ENCODE results near the gene SKI.
"Not testable (repeated sequence)": the region's sequence is repeated elsewhere in the genome, so short reads cannot be mapped to it uniquely, and the experiment has no call there.

The SKI gene

DNA sequence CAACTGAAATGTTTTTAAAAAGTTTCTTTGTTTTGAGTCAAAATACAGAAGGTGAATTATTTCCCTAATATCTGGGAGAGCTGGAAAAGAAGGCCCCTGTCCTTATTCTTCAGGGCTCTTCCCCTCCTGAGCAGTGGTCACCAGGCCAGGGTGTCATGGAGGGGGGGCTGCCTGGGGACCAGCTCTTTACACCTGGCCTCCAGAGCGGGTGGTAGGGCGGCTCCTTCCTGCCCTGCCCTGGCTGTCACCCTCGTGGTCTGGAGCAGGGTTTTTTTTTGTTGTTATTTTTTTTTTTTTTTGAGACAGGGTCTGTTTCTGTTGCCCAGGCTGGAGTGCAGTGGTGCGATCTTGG, 6.6 kb downstream of the SKI start:
- no peak for DNase-seq (ENCODE audit: low spot score)
- Mint-ChIP-seq H3K4me1 (ENCODE audit: low read depth) (peaks cover 60% of the 10 kb centered on the region), H3K27me3 (ENCODE audit: low read depth) (no peaks in the 10 kb centered on the region), H3K4me3 (peak overlapping the region; percentile 87), H3K36me3 (ENCODE audit: low read depth) (peaks cover 36% of the 10 kb centered on the region), H3K9me3 (no peaks in the 10 kb centered on the region), H3K27ac (peak overlapping the region; percentile 85)

- H3K27me3 Mint-ChIP-seq (ENCODE audit: low read depth), result no peaks in the 10 kb centered on the region
- no peak for DNase-seq (ENCODE audit: low spot score)
- H3K27ac Mint-ChIP-seq, result peak overlapping the region; percentile 55
- no peaks in the 10 kb centered on the region for H3K9me3 Mint-ChIP-seq
- peaks cover 40% of the 10 kb centered on the region for H3K36me3 Mint-ChIP-seq (ENCODE audit: low read depth)
- peak overlapping the region; percentile 87 for H3K4me3 Mint-ChIP-seq
- peaks cover 64% of the 10 kb centered on the region for H3K4me1 Mint-ChIP-seq (ENCODE audit: low read depth)
These were observed 7.3 kb downstream of the SKI start for GRCh38 chr1:2235300-2235998.

GRCh38 chr1:2236695-2237677, 8.9 kb downstream of the SKI start:
- no peak for DNase-seq (ENCODE audit: low spot score)
- Mint-ChIP-seq H3K27me3 (ENCODE audit: low read depth) (no peaks in the 10 kb centered on the region), H3K9me3 (no peaks in the 10 kb centered on the region), H3K4me1 (ENCODE audit: low read depth) (peaks cover 57% of the 10 kb centered on the region), H3K36me3 (ENCODE audit: low read depth) (peaks cover 34% of the 10 kb centered on the region), H3K4me3 (peak overlapping the region; percentile 63), H3K27ac (peak overlapping the region; percentile 69)

- no peak for DNase-seq (ENCODE audit: low spot score)
These were observed 9.7 kb downstream of the SKI start for GRCh38 chr1:2237773-2238172.

DNA sequence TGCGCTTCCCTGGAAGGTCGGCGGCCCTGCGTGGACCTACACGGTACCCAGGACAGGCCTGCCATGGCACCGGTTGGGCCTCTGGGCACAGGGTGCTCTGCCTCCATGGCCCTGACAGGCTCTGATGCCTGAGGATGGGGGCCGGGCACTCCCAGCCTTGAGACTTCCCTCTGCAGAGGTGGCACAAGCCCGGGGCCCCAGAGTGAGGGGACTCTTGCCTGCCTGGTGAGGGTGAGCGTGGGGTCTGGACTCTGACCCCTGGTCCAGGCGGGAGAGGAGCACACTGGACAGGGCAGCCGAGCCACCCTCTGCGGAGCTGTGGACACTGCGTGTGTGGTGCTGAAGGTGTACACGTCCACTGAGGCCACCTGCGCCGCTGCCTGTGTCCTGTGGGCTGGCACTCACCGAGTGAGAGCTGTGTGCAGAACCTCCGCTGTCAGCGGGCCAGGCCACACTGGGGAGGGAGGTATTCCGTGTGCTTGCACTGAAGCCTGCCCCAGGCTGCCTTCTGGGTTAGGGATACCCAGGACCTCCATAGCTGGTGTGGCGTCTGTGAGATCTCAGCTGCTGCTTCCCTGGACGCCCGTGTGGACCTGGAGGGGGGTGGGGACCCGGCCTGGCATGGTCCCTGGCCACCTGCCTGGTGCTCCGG, 10.4 kb downstream of the SKI start:
- Mint-ChIP-seq H3K27me3 (ENCODE audit: low read depth) (no peaks in the 10 kb centered on the region), H3K27ac (no peak overlapping the region), H3K4me1 (ENCODE audit: low read depth) (peaks cover 53% of the 10 kb centered on the region), H3K36me3 (ENCODE audit: low read depth) (peaks cover 39% of the 10 kb centered on the region), H3K9me3 (no peaks in the 10 kb centered on the region), H3K4me3 (no peak overlapping the region)
- DNase-seq (ENCODE audit: low spot score), result no peak

More at GRCh38 chr1:2237773-2238172, 9.7 kb downstream of the SKI start:
- Mint-ChIP-seq H3K4me3 (peak overlapping the region; percentile 63), H3K9me3 (no peaks in the 10 kb centered on the region), H3K27me3 (ENCODE audit: low read depth) (no peaks in the 10 kb centered on the region), H3K36me3 (ENCODE audit: low read depth) (peaks cover 37% of the 10 kb centered on the region), H3K27ac (no peak overlapping the region), H3K4me1 (ENCODE audit: low read depth) (peaks cover 55% of the 10 kb centered on the region)

GRCh38 chr1:2239013-2239370, 10.9 kb downstream of the SKI start:
- Mint-ChIP-seq H3K9me3 (no peaks in the 10 kb centered on the region), H3K27me3 (ENCODE audit: low read depth) (no peaks in the 10 kb centered on the region), H3K4me1 (ENCODE audit: low read depth) (peaks cover 51% of the 10 kb centered on the region), H3K4me3 (no peak overlapping the region), H3K27ac (no peak overlapping the region), H3K36me3 (ENCODE audit: low read depth) (peaks cover 43% of the 10 kb centered on the region)
- DNase-seq (ENCODE audit: low spot score), result no peak

GRCh38 chr1:2239384-2239985, 11.4 kb downstream of the SKI start:
- Mint-ChIP-seq H3K4me3 (no peak overlapping the region), H3K27ac (peak overlapping the region; percentile 67), H3K4me1 (ENCODE audit: low read depth) (peaks cover 47% of the 10 kb centered on the region), H3K27me3 (ENCODE audit: low read depth) (no peaks in the 10 kb centered on the region), H3K36me3 (ENCODE audit: low read depth) (peaks cover 42% of the 10 kb centered on the region), H3K9me3 (no peaks in the 10 kb centered on the region)
- no peak for DNase-seq (ENCODE audit: low spot score)

GRCh38 chr1:2240270-2241156, 12.4 kb downstream of the SKI start:
- H3K4me1 Mint-ChIP-seq (ENCODE audit: low read depth), result peaks cover 43% of the 10 kb centered on the region
- peak overlapping the region; percentile 72 for H3K27ac Mint-ChIP-seq
- no peaks in the 10 kb centered on the region for H3K9me3 Mint-ChIP-seq
- no peak for DNase-seq (ENCODE audit: low spot score)
- H3K27me3 Mint-ChIP-seq (ENCODE audit: low read depth), result no peaks in the 10 kb centered on the region
- peaks cover 42% of the 10 kb centered on the region for H3K36me3 Mint-ChIP-seq (ENCODE audit: low read depth)
- no peak overlapping the region for H3K4me3 Mint-ChIP-seq

DNA sequence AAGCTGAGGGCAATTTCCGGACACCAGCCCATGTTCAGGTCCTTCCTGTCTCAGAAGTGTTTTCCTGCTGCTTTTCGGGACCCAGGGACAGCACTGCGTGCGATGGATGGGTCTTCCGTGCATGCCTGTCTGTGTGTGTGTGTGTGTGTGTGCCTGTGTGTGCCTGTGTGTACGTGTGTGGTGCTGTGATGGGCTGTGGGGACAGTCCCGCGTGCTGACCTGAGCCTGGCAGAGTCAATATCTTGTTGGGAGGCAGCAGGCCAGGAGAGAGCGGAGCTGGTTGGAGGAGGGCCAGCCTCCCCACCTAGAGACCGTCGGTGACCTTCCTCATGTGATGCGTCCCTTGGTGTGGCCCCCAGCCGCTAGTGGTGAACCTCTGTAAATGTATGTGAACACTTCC, 13.7 kb downstream of the SKI start:
- peaks cover 38% of the 10 kb centered on the region for H3K36me3 Mint-ChIP-seq (ENCODE audit: low read depth)
- H3K9me3 Mint-ChIP-seq, result no peaks in the 10 kb centered on the region
- peak overlapping the region; percentile 45 for H3K27ac Mint-ChIP-seq
- H3K27me3 Mint-ChIP-seq (ENCODE audit: low read depth), result no peaks in the 10 kb centered on the region
- DNase-seq (ENCODE audit: low spot score), result no peak
- H3K4me1 Mint-ChIP-seq (ENCODE audit: low read depth), result peaks cover 39% of the 10 kb centered on the region
- no peak overlapping the region for H3K4me3 Mint-ChIP-seq

DNA sequence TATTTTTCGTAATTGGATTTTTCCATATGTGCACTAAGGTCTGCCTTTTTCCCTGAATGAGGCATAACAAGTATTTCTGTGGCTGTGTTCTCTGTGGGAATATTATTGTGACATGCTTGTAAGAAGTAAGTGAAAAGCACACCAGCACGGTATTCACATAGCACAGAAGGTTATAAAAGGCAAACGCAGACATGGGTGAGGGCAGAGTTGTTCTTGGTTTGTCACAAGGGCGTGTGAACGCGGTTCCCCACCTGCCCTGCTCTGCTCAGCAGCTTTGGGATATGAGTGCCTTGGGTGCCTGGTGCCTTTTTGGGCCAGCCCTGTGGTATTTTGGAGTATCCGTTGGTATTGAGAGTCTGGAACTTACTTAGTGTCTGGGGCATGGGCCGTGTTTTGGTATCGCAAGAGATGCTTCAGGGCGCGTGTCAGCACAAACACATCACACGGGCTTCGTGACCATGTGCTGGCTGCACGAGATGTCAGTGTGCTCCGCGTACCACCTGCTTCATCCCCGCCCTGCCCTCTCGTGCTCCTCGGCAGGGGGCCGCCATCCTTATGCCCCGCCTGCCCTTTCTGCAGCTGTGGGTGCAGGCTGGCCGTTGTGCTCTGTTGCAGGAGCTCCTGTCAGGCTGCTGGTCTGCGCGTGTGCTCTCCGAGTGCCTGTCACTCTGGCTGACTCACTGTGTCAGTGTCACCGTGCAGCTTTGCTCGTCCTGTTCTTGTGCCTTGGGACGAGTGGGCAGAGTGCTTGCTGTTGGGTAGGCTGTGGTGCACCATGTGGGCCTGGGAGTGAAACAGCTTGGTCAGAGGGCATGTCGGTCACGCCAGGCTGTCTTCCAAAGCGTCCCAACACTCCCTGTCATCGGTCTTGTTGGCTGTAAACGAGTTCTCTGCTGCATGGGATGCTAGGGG, 15.0 kb downstream of the SKI start:
- Mint-ChIP-seq H3K4me3 (no peak overlapping the region), H3K27me3 (ENCODE audit: low read depth) (no peaks in the 10 kb centered on the region), H3K27ac (no peak overlapping the region), H3K9me3 (no peaks in the 10 kb centered on the region), H3K36me3 (ENCODE audit: low read depth) (peaks cover 34% of the 10 kb centered on the region), H3K4me1 (ENCODE audit: low read depth) (peaks cover 30% of the 10 kb centered on the region)
- DNase-seq (ENCODE audit: low spot score), result no peak

DNA sequence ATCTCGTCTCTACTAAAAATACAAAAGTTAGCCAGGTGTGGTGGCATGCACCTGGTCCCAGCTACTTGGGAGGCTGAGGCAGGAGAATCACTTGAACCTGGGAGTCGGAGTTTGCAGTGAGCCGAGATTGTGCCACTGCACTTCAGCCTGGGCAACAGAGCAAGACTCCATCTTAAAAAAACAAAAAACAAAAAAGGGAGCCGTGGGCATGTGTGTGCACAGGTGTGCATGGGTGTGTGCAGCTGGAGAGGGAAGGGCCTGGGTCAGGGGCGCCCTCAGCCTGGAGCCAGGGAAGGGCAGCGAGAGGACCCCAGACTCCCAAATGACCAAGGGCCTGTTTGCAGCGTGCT, 18.9 kb downstream of the SKI start:
- not testable (repeated sequence) for H3K27ac Mint-ChIP-seq; H3K27me3 Mint-ChIP-seq (ENCODE audit: low read depth); H3K9me3 Mint-ChIP-seq; H3K4me3 Mint-ChIP-seq; DNase-seq (ENCODE audit: low spot score)
- H3K4me1 Mint-ChIP-seq (ENCODE audit: low read depth), result peaks cover 20% of the 10 kb centered on the region
- H3K36me3 Mint-ChIP-seq (ENCODE audit: low read depth), result peaks cover 29% of the 10 kb centered on the region

GRCh38 chr1:2247760-2248126, 19.6 kb downstream of the SKI start:
- Mint-ChIP-seq H3K9me3 (peaks cover 4% of the 10 kb centered on the region), H3K36me3 (ENCODE audit: low read depth) (peaks cover 29% of the 10 kb centered on the region), H3K4me3 (no peak overlapping the region), H3K27me3 (ENCODE audit: low read depth) (no peaks in the 10 kb centered on the region), H3K27ac (no peak overlapping the region), H3K4me1 (ENCODE audit: low read depth) (peaks cover 20% of the 10 kb centered on the region)
- DNase-seq (ENCODE audit: low spot score), result no peak
